WTC11 (cell line): Measurements from ENCODE around the gene FBXO31. TPM values are rescaled to one million over a fixed set of nuclear protein-coding genes. Genes with fewer than 3 reads are reported as not detected.

Source experiments
- ATAC-seq: fragments of 200-7000 bp; cut with Tn5 transposase; 2 replicates; pipeline ENCODE4 v1.10.0; 2021; ENCODE audit warnings: mild to moderate bottlenecking, moderate library complexity
- CTCF ChIA-PET: fragments of 300-600 bp; sonication (Branson Sonifier 250); formaldehyde crosslinking; loops from one replicate; lab custom pipeline; 2021; ENCODE audit warnings: antibody characterized with exemption; lab: Charles Lee
- POLR2A ChIA-PET: fragments of 350-600 bp; sonication (Branson Sonifier 250); formaldehyde crosslinking; loops from one replicate; lab custom pipeline; 2021; ENCODE audit warnings: antibody characterized with exemption; lab: Charles Lee
- DNase-seq: peaks from one replicate; pipeline ENCODE4 v3.0.0; 2021; ENCODE audit warnings: low spot score
- H3K27ac Mint-ChIP-seq: 2 replicates; pipeline ENCODE4 v1.8.0; 2021; ENCODE audit warnings: mixed read lengths
- H3K27me3 Mint-ChIP-seq: 2 replicates; pipeline ENCODE4 v1.8.0; 2021; ENCODE audit warnings: low read depth, mild to moderate bottlenecking, moderate library complexity, mixed read lengths
- H3K36me3 Mint-ChIP-seq: 2 replicates; pipeline ENCODE4 v1.8.0; 2021; ENCODE audit warnings: mixed read lengths
- H3K4me1 Mint-ChIP-seq: 2 replicates; pipeline ENCODE4 v1.8.0; 2022; ENCODE audit warnings: mixed read lengths
- H3K4me3 Mint-ChIP-seq: 2 replicates; pipeline ENCODE4 v1.8.0; 2021; ENCODE audit warnings: mild to moderate bottlenecking, moderate library complexity, mixed read lengths
- H3K9me3 Mint-ChIP-seq: 2 replicates; pipeline ENCODE4 v1.8.0; 2021; ENCODE audit warnings: mixed read lengths
- CDX4 ChIP-seq: fragments of 250-450 bp; sonication (Bioruptor Pico); IDR thresholded peaks from 2 replicates; pipeline ENCODE4 v1.9.0; 2021; ENCODE audit warnings: moderate library complexity, mild to moderate bottlenecking, inconsistent platforms, borderline replicate concordance
- ELF4 ChIP-seq: sonication (generic); formaldehyde crosslinking; IDR thresholded peaks from 2 replicates; pipeline ENCODE4 v1.8.1; 2022; ENCODE audit warnings: low read depth, mild to moderate bottlenecking, moderate library complexity, missing genetic modification reagents
- ESRRA ChIP-seq: sonication (generic); formaldehyde crosslinking; IDR thresholded peaks from 2 replicates; pipeline ENCODE4 v1.8.1; 2022; ENCODE audit warnings: mild to moderate bottlenecking, missing genetic modification reagents, borderline replicate concordance
- GRHL2 ChIP-seq: fragments of 250-450 bp; sonication (Bioruptor Pico); IDR thresholded peaks from 2 replicates; pipeline ENCODE4 v1.8.0; 2022; ENCODE audit warnings: mild to moderate bottlenecking, moderate library complexity; ENCODE audit not compliant: insufficient replicate concordance, severe bottlenecking
- HMGA2 ChIP-seq: fragments of 250-450 bp; sonication (Bioruptor Pico); IDR thresholded peaks from 2 replicates; pipeline ENCODE4 v1.4.0; 2021; ENCODE audit warnings: mild to moderate bottlenecking, moderate library complexity
- JUN ChIP-seq: sonication (generic); formaldehyde crosslinking; IDR thresholded peaks from 2 replicates; pipeline ENCODE4 v1.8.0; 2023; ENCODE audit warnings: mild to moderate bottlenecking, missing genetic modification reagents
- SMAD4 ChIP-seq: sonication (generic); formaldehyde crosslinking; IDR thresholded peaks from 2 replicates; pipeline ENCODE4 v1.8.0; 2022; ENCODE audit warnings: mild to moderate bottlenecking, missing genetic modification reagents
- ZNF263 ChIP-seq: sonication (generic); formaldehyde crosslinking; IDR thresholded peaks from 2 replicates; pipeline ENCODE4 v1.8.1; 2022; ENCODE audit warnings: low read depth, mild to moderate bottlenecking, moderate library complexity, missing genetic modification reagents
- ZNF416 ChIP-seq: fragments of 250-450 bp; sonication (Bioruptor Pico); IDR thresholded peaks from 2 replicates; pipeline ENCODE4 v1.9.0; 2021; ENCODE audit warnings: mild to moderate bottlenecking, inconsistent platforms
- ZNF423 ChIP-seq: fragments of 250-450 bp; sonication (Bioruptor Pico); IDR thresholded peaks from 2 replicates; pipeline ENCODE4 v2.1.2; 2022; ENCODE audit warnings: mild to moderate bottlenecking, moderate library complexity
- total RNA-seq: library from RNA; stranded (reverse); gene quantifications from 3 replicates; pipeline ENCODE4 v1.2.3, GENCODE V29; 2021
- TF ChIP-seq, protein P1 (sequence below): sonication (generic); formaldehyde crosslinking; IDR thresholded peaks from 2 replicates; pipeline ENCODE4 v1.8.1; 2022; ENCODE audit warnings: missing genetic modification reagents, borderline replicate concordance
- TF ChIP-seq, protein P2 (sequence below): sonication (generic); formaldehyde crosslinking; IDR thresholded peaks from 2 replicates; pipeline ENCODE4 v1.8.1; 2023; ENCODE audit warnings: mild to moderate bottlenecking, missing genetic modification reagents
- TF ChIP-seq, protein P3 (sequence below): fragments of 250-450 bp; sonication (Bioruptor Pico); IDR thresholded peaks from 2 replicates; pipeline ENCODE4 v1.9.0; 2021; ENCODE audit warnings: mild to moderate bottlenecking, borderline replicate concordance
- TF ChIP-seq, protein P4 (sequence below): fragments of 250-450 bp; sonication (Bioruptor Pico); IDR thresholded peaks from 2 replicates; pipeline ENCODE4 v1.8.0; 2021; ENCODE audit warnings: mild to moderate bottlenecking
- TF ChIP-seq, protein P5 (sequence below): sonication (generic); formaldehyde crosslinking; IDR thresholded peaks from 2 replicates; pipeline ENCODE4 v1.8.0; 2022; ENCODE audit warnings: missing genetic modification reagents
- TF ChIP-seq, protein P6 (sequence below): sonication (generic); formaldehyde crosslinking; IDR thresholded peaks from 2 replicates; pipeline ENCODE4 v1.8.1; 2022; ENCODE audit warnings: low read depth, missing genetic modification reagents, borderline replicate concordance
- TF ChIP-seq, protein P7 (sequence below): sonication (generic); formaldehyde crosslinking; conservative IDR thresholded peaks from 2 replicates; pipeline ENCODE4 v1.8.1; 2022; ENCODE audit warnings: mild to moderate bottlenecking, missing genetic modification reagents

The FBXO31 gene
- total RNA-seq, 1 experiment from 2014 or later, result 22.6 TPM

DNA sequence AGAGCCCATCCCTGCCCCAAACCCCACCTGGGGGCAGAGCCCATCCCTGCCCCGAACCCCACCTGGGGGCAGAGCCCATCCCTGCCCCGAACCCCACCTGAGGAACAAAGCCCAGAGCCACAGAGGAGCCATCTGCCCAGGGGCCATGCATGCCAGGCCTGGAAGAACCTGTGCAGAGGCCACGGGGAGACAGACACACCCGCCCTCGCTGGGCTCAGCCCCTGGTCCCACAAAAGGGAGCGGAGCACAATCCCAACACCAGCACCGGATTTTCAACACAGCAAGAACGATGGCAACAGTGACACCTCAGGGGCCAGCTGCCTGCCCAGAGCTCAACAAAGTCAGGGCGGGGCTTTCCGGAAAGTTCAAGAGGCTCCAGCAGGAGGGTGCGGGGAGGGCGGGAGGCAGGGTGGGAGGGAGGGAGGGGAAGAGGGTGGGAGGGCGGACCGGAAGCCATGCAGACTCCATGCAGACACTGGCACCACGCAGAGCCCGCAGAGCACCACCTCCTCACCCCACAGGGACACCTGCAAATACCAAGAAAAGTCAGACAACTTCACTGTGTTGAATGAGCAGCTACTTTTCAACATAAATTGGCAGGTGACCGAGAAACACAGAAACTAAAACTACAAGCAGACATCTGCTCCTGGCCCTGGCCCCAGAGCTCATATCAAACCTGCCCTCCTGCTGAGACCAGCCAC is 38.5 kb downstream of the FBXO31 start (continued):
- no peak for TF ChIP-seq CDX4 (CRISPR knock-in tag)
- TF ChIP-seq, all 79 proteins: peak for 0

DNA sequence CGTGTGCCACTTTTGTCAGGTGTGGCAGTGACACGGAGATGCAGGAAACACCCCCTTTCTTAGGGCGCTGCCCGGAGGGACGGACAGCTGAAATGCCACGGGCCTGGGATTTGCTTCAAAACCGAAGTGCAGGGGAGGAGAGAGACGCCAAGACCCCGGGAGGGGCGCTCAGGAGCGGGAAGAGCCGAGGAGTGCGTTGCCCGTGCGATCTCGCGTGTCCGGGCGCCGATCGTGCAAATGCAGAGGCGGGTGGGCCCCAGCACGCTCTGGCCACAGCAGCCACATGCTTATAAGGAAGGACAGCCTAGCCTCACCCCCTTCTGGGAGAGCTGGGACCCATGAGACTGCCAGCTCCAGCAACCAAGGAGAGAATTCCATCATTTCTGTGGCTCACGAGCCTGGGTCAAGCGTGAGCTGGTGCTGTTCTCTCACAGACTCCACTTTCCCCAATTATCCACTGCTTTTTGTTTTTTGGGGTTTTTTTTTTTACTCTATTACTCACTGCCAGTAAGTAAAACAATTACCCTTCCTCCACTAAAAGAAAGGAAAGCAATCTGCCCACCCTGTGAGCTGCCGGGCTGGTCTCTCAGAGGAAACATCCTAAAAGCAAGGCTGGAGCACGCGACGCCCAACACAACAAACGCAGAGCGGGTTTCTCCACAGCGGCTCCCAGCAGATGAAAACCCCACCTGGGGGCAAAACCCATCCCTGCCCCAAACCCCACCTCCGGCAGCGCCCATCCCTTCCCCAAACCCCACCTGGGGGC is 39.2 kb downstream of the FBXO31 start:
- peaks cover 15% of the 10 kb centered on the region for H3K4me1 Mint-ChIP-seq
- DNase-seq (no peak), ATAC-seq (no peak)
- H3K9me3 Mint-ChIP-seq, result no peaks in the 10 kb centered on the region
- peaks cover 14% of the 10 kb centered on the region for H3K36me3 Mint-ChIP-seq
- H3K4me3 Mint-ChIP-seq, result no peak overlapping the region
- POLR2A ChIA-PET, result interaction anchor here (0.8 kb wide), 1 partner anchor 39 kb away, joined by 3 read pairs; no protein-coding TSS in a partner anchor
- CTCF ChIA-PET, result interaction anchor here (0.9 kb wide), 1 partner anchor 27 kb away, joined by 4 read pairs; the partner anchor contains the start of gene C16orf95
- H3K27me3 Mint-ChIP-seq, result no peaks in the 10 kb centered on the region
- H3K27ac Mint-ChIP-seq, result peak overlapping the region; percentile 89
- TF ChIP-seq JUN (CRISPR knock-in tag), result no peak
- TF ChIP-seq GRHL2 (CRISPR knock-in tag), result no peak
- TF ChIP-seq, protein P1, sequence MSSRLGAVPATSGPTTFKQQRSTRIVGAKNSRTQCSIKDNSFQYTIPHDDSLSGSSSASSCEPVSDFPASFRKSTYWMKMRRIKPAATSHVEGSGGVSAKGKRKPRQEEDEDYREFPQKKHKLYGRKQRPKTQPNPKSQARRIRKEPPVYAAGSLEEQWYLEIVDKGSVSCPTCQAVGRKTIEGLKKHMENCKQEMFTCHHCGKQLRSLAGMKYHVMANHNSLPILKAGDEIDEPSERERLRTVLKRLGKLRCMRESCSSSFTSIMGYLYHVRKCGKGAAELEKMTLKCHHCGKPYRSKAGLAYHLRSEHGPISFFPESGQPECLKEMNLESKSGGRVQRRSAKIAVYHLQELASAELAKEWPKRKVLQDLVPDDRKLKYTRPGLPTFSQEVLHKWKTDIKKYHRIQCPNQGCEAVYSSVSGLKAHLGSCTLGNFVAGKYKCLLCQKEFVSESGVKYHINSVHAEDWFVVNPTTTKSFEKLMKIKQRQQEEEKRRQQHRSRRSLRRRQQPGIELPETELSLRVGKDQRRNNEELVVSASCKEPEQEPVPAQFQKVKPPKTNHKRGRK (CRISPR knock-in tag), result no peak
- TF ChIP-seq, protein P2, sequence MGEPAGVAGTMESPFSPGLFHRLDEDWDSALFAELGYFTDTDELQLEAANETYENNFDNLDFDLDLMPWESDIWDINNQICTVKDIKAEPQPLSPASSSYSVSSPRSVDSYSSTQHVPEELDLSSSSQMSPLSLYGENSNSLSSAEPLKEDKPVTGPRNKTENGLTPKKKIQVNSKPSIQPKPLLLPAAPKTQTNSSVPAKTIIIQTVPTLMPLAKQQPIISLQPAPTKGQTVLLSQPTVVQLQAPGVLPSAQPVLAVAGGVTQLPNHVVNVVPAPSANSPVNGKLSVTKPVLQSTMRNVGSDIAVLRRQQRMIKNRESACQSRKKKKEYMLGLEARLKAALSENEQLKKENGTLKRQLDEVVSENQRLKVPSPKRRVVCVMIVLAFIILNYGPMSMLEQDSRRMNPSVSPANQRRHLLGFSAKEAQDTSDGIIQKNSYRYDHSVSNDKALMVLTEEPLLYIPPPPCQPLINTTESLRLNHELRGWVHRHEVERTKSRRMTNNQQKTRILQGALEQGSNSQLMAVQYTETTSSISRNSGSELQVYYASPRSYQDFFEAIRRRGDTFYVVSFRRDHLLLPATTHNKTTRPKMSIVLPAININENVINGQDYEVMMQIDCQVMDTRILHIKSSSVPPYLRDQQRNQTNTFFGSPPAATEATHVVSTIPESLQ (CRISPR knock-in tag), result no peak
- TF ChIP-seq ZNF416 (CRISPR knock-in tag), result no peak
- TF ChIP-seq ESRRA (CRISPR knock-in tag), result no peak
- TF ChIP-seq, protein P3, sequence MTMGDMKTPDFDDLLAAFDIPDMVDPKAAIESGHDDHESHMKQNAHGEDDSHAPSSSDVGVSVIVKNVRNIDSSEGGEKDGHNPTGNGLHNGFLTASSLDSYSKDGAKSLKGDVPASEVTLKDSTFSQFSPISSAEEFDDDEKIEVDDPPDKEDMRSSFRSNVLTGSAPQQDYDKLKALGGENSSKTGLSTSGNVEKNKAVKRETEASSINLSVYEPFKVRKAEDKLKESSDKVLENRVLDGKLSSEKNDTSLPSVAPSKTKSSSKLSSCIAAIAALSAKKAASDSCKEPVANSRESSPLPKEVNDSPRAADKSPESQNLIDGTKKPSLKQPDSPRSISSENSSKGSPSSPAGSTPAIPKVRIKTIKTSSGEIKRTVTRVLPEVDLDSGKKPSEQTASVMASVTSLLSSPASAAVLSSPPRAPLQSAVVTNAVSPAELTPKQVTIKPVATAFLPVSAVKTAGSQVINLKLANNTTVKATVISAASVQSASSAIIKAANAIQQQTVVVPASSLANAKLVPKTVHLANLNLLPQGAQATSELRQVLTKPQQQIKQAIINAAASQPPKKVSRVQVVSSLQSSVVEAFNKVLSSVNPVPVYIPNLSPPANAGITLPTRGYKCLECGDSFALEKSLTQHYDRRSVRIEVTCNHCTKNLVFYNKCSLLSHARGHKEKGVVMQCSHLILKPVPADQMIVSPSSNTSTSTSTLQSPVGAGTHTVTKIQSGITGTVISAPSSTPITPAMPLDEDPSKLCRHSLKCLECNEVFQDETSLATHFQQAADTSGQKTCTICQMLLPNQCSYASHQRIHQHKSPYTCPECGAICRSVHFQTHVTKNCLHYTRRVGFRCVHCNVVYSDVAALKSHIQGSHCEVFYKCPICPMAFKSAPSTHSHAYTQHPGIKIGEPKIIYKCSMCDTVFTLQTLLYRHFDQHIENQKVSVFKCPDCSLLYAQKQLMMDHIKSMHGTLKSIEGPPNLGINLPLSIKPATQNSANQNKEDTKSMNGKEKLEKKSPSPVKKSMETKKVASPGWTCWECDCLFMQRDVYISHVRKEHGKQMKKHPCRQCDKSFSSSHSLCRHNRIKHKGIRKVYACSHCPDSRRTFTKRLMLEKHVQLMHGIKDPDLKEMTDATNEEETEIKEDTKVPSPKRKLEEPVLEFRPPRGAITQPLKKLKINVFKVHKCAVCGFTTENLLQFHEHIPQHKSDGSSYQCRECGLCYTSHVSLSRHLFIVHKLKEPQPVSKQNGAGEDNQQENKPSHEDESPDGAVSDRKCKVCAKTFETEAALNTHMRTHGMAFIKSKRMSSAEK (CRISPR knock-in tag), result no peak
- TF ChIP-seq, protein P4, sequence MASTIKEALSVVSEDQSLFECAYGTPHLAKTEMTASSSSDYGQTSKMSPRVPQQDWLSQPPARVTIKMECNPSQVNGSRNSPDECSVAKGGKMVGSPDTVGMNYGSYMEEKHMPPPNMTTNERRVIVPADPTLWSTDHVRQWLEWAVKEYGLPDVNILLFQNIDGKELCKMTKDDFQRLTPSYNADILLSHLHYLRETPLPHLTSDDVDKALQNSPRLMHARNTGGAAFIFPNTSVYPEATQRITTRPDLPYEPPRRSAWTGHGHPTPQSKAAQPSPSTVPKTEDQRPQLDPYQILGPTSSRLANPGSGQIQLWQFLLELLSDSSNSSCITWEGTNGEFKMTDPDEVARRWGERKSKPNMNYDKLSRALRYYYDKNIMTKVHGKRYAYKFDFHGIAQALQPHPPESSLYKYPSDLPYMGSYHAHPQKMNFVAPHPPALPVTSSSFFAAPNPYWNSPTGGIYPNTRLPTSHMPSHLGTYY (CRISPR knock-in tag), result no peak
- no peak for TF ChIP-seq ELF4 (CRISPR knock-in tag)
- TF ChIP-seq, protein P5, sequence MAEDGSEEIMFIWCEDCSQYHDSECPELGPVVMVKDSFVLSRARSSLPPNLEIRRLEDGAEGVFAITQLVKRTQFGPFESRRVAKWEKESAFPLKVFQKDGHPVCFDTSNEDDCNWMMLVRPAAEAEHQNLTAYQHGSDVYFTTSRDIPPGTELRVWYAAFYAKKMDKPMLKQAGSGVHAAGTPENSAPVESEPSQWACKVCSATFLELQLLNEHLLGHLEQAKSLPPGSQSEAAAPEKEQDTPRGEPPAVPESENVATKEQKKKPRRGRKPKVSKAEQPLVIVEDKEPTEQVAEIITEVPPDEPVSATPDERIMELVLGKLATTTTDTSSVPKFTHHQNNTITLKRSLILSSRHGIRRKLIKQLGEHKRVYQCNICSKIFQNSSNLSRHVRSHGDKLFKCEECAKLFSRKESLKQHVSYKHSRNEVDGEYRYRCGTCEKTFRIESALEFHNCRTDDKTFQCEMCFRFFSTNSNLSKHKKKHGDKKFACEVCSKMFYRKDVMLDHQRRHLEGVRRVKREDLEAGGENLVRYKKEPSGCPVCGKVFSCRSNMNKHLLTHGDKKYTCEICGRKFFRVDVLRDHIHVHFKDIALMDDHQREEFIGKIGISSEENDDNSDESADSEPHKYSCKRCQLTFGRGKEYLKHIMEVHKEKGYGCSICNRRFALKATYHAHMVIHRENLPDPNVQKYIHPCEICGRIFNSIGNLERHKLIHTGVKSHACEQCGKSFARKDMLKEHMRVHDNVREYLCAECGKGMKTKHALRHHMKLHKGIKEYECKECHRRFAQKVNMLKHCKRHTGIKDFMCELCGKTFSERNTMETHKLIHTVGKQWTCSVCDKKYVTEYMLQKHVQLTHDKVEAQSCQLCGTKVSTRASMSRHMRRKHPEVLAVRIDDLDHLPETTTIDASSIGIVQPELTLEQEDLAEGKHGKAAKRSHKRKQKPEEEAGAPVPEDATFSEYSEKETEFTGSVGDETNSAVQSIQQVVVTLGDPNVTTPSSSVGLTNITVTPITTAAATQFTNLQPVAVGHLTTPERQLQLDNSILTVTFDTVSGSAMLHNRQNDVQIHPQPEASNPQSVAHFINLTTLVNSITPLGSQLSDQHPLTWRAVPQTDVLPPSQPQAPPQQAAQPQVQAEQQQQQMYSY, result no peak
- TF ChIP-seq, protein P6, sequence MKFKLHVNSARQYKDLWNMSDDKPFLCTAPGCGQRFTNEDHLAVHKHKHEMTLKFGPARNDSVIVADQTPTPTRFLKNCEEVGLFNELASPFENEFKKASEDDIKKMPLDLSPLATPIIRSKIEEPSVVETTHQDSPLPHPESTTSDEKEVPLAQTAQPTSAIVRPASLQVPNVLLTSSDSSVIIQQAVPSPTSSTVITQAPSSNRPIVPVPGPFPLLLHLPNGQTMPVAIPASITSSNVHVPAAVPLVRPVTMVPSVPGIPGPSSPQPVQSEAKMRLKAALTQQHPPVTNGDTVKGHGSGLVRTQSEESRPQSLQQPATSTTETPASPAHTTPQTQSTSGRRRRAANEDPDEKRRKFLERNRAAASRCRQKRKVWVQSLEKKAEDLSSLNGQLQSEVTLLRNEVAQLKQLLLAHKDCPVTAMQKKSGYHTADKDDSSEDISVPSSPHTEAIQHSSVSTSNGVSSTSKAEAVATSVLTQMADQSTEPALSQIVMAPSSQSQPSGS (CRISPR knock-in tag), result no peak
- no peak for TF ChIP-seq ZNF263 (CRISPR knock-in tag)
- no peak for TF ChIP-seq SMAD4 (CRISPR knock-in tag)
- no peak for TF ChIP-seq HMGA2 (CRISPR knock-in tag)
- TF ChIP-seq, protein P7, sequence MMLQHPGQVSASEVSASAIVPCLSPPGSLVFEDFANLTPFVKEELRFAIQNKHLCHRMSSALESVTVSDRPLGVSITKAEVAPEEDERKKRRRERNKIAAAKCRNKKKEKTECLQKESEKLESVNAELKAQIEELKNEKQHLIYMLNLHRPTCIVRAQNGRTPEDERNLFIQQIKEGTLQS (CRISPR knock-in tag), result no peak
- no peak for TF ChIP-seq ZNF423 (CRISPR knock-in tag)
